Activated CD4-positive, CD25-positive, alpha-beta regulatory T cell (primary cell): Measurements from ENCODE around the gene CACNG6.
"Not testable (repeated sequence)": the region's sequence is repeated elsewhere in the genome, so short reads cannot be mapped to it uniquely, and the experiment has no call there.

ENCODE experiments used
- DNase-seq, 4 experiments: peaks; one replicate each; lab custom pipeline; 2025; lab: John Stamatoyannopoulos, UW

The CACNG6 gene

GRCh38 chr19:54002495-54003315, 11.3 kb downstream of the CACNG6 start:
- DNase-seq, result no peak

- DNase-seq, result no peak
These were observed 18.0 kb downstream of the CACNG6 start for GRCh38 chr19:54009440-54009839.

- DNase-seq, result no peak
These were observed 19.0 kb downstream of the CACNG6 start for GRCh38 chr19:54010474-54010873.

GRCh38 chr19:54011507-54012211, 20.2 kb downstream of the CACNG6 start:
- no peak for DNase-seq

- no peak for DNase-seq
These were observed 22.4 kb downstream of the CACNG6 start for GRCh38 chr19:54013866-54014265.

- no peak for DNase-seq
These were observed 23.6 kb downstream of the CACNG6 start for GRCh38 chr19:54014920-54015560.

- DNase-seq, result no peak
These were observed 25.8 kb downstream of the CACNG6 start for GRCh38 chr19:54017261-54017660.

- no peak for DNase-seq
These were observed 29.9 kb downstream of the CACNG6 start for GRCh38 chr19:54021363-54021762.

GRCh38 chr19:54021932-54022331, 30.5 kb downstream of the CACNG6 start:
- no peak for DNase-seq

- no peak for DNase-seq
These were observed 31.8 kb downstream of the CACNG6 start for GRCh38 chr19:54023191-54023590.

GRCh38 chr19:54024660-54025059, 33.2 kb downstream of the CACNG6 start:
- DNase-seq, result no peak

GRCh38 chr19:54026656-54027055, 35.2 kb downstream of the CACNG6 start:
- DNase-seq, result no peak

- DNase-seq, result no peak
These were observed 37.9 kb downstream of the CACNG6 start for GRCh38 chr19:54029301-54029700.

GRCh38 chr19:54029930-54030490, 38.6 kb downstream of the CACNG6 start:
- peak in 3 of 4 experiments; percentile 13 to 34 (median 20) for DNase-seq

- no peak for DNase-seq
These were observed 39.6 kb downstream of the CACNG6 start for GRCh38 chr19:54030895-54031586.

GRCh38 chr19:54035215-54036178, 44.1 kb downstream of the CACNG6 start:
- DNase-seq, result no peak

GRCh38 chr19:54036542-54036941, 45.1 kb downstream of the CACNG6 start:
- not testable (repeated sequence) for DNase-seq

GRCh38 chr19:54040003-54040402, 48.6 kb downstream of the CACNG6 start:
- DNase-seq, result no peak

GRCh38 chr19:54041969-54042606, 50.7 kb downstream of the CACNG6 start:
- no peak for DNase-seq

- DNase-seq, result no peak
These were observed 51.6 kb downstream of the CACNG6 start for GRCh38 chr19:54042989-54043388.
